Endothelial cell of umbilical vein (primary cell): ENCODE measurements around the gene GDI1. TPM values are rescaled to one million over a fixed set of nuclear protein-coding genes. Genes with fewer than 3 reads are reported as not detected.
A peak's percentile ranks its signal among the peaks of the same experiment; 100 is the strongest.

ENCODE experiments used
- BruUV-seq: library from RNA; stranded (reverse); fragments of 400-500 nt; replicated peaks from 2 replicates; lab custom pipeline; 2021; lab: Mats Ljungman, UMichigan
- CTCF ChIA-PET: fragments of 300-600, 350-600 bp; sonication (Branson Sonifier 250); formaldehyde crosslinking; loops from one replicate; lab custom pipeline; 2021; ENCODE audit warnings: antibody characterized with exemption, inconsistent platforms; lab: Charles Lee
- POLR2A ChIA-PET: fragments of 300-600, 350-600 bp; sonication (Branson Sonifier 250); formaldehyde crosslinking; loops from one replicate; lab custom pipeline; 2021; ENCODE audit warnings: antibody characterized with exemption, inconsistent platforms; lab: Charles Lee
- DNase-seq: peaks from one replicate; pipeline ENCODE4 v3.0.0-alpha.2; 2011; ENCODE audit warnings: low read depth, low spot score
- FAIRE-seq: peaks from 2 replicates; lab custom pipeline; 2011; peaks lifted over from hg19 to GRCh38; lab: Jason Lieb, UNC
- H2AFZ ChIP-seq: 2 replicates; pipeline ENCODE4 v1.6.0; 2012; ENCODE audit warnings: low read depth, low read length, control low read depth, inconsistent platforms
- H3K27ac ChIP-seq: 2 replicates; pipeline ENCODE4 v1.5.1; 2011; ENCODE audit warnings: low read depth, mild to moderate bottlenecking, control low read depth, low read length, moderate library complexity; ENCODE audit not compliant: insufficient read depth
- H3K27me3 ChIP-seq, 2 experiments: 2 replicates each; pipeline versions ENCODE4 v1.6.0 to v1.6.1; 2011; ENCODE audit warnings: low read length in 2 of 2, mixed read lengths in 1 of 2; ENCODE audit not compliant: control insufficient read depth in 2 of 2, insufficient read depth in 2 of 2
- H3K36me3 ChIP-seq, 2 experiments: 2 replicates in 1 of 2; 3 replicates in 1 of 2; pipeline ENCODE4 v1.5.1; 2011; ENCODE audit warnings: low read length in 2 of 2, mild to moderate bottlenecking in 1 of 2, moderate library complexity in 1 of 2; ENCODE audit not compliant: control insufficient read depth in 2 of 2, insufficient read depth in 2 of 2; ENCODE audit errors: extremely low read depth in 1 of 2
- H3K4me1 ChIP-seq: 3 replicates; pipeline ENCODE4 v1.5.1; 2011; ENCODE audit warnings: mild to moderate bottlenecking, low read length; ENCODE audit not compliant: control insufficient read depth, insufficient read depth; ENCODE audit errors: extremely low read depth
- H3K4me2 ChIP-seq: 2 replicates; pipeline ENCODE4 v1.6.1; 2011; ENCODE audit warnings: low read length, control low read depth, mixed read lengths; ENCODE audit not compliant: insufficient read depth
- H3K4me3 ChIP-seq, 3 experiments: fragments of 200-600 bp in 1 of 3; sonication (generic), shearing (Covaris generic) in 1 of 3; replicated peaks in 1 of 3; 2 replicates each; pipeline ENCODE4 v1.5.1; 2011 to 2016; ENCODE audit warnings: control low read depth in 3 of 3, low read length in 3 of 3, mild to moderate bottlenecking in 2 of 3, inconsistent platforms in 1 of 3, low read depth in 1 of 3, moderate library complexity in 1 of 3; ENCODE audit not compliant: insufficient read depth in 1 of 3
- H3K79me2 ChIP-seq: 2 replicates; pipeline ENCODE4 v1.6.0; 2012; ENCODE audit warnings: low read length, inconsistent platforms; ENCODE audit not compliant: control insufficient read depth, insufficient read depth
- H3K9ac ChIP-seq: replicated peaks from 2 replicates; pipeline ENCODE3; 2011; ENCODE audit warnings: low read length, control low read depth; ENCODE audit not compliant: insufficient read depth; ENCODE audit errors: extremely low read depth
- H3K9me1 ChIP-seq: replicated peaks from 3 replicates; pipeline ENCODE4 v1.6.0; 2011; ENCODE audit warnings: mild to moderate bottlenecking, low read length; ENCODE audit not compliant: control insufficient read depth, insufficient read depth; ENCODE audit errors: extremely low read depth
- H3K9me3 ChIP-seq: replicated peaks from 2 replicates; pipeline ENCODE4 v1.5.1; 2012; ENCODE audit warnings: low read length, inconsistent platforms; ENCODE audit not compliant: control insufficient read depth, insufficient read depth
- H4K20me1 ChIP-seq: replicated peaks from 2 replicates; pipeline ENCODE3; 2011; ENCODE audit warnings: mild to moderate bottlenecking, low read length; ENCODE audit not compliant: control insufficient read depth, insufficient read depth; ENCODE audit errors: extremely low read depth
- CTCF ChIP-seq, 2 donors: IDR thresholded peaks; 1 replicate in 1 of 2; 2 replicates in 1 of 2; pipeline ENCODE4 v1.5.1; 2011; ENCODE audit warnings: low read length in 2 of 2, mild to moderate bottlenecking in 2 of 2, moderate library complexity in 2 of 2, control low read depth in 1 of 2, inconsistent platforms in 1 of 2, low read depth in 1 of 2; ENCODE audit not compliant: insufficient read depth in 1 of 2; ENCODE audit errors: extremely low read depth in 1 of 2
- EZH2 ChIP-seq: IDR thresholded peaks from 2 replicates; pipeline ENCODE4 v1.6.1; 2012; ENCODE audit warnings: borderline replicate concordance, low read depth, mild to moderate bottlenecking, moderate library complexity, low read length, inconsistent platforms; ENCODE audit not compliant: severe bottlenecking
- FOS ChIP-seq: IDR thresholded peaks from 2 replicates; pipeline ENCODE4 v1.6.1; 2011; ENCODE audit warnings: mild to moderate bottlenecking, low read length, moderate library complexity, borderline replicate concordance; ENCODE audit not compliant: insufficient read depth
- GATA2 ChIP-seq: IDR thresholded peaks from 2 replicates; pipeline ENCODE4 v1.7.0; 2011; ENCODE audit warnings: low read depth, mild to moderate bottlenecking, moderate library complexity, mixed read lengths, low read length; ENCODE audit not compliant: insufficient read length, insufficient read depth
- JUN ChIP-seq: IDR thresholded peaks from 2 replicates; pipeline ENCODE4 v1.6.1; 2011; ENCODE audit warnings: borderline replicate concordance, low read depth; ENCODE audit not compliant: insufficient read length, insufficient read depth
- MAX ChIP-seq: IDR thresholded peaks from 2 replicates; pipeline ENCODE4 v1.6.1; 2011; ENCODE audit not compliant: insufficient read depth, insufficient read length
- MYC ChIP-seq: IDR thresholded peaks from one replicate; pipeline ENCODE4 v1.6.1; 2011; ENCODE audit warnings: mild to moderate bottlenecking, low read depth, low read length
- POLR2A ChIP-seq: IDR thresholded peaks from 2 replicates; pipeline ENCODE4 v1.6.1; 2012; ENCODE audit warnings: low read depth, mild to moderate bottlenecking, control low read depth, low read length
- POLR2AphosphoS5 ChIP-seq: IDR thresholded peaks from 2 replicates; pipeline ENCODE4 v1.6.1; 2012; ENCODE audit warnings: low read depth, mild to moderate bottlenecking, control low read depth, low read length, moderate library complexity; ENCODE audit not compliant: insufficient read depth
- dilution Hi-C: fragments of 300-500 bp; cut with MboI; formaldehyde crosslinking; loops from one replicate; pipeline ENCODE4 v1.15.0; 2019; ENCODE audit warnings: low sequenced_read_pairs; ENCODE audit not compliant: extremely low pct_ligation_motif_present
- intact Hi-C: fragments of 100-400 bp; cut with micrococcal nuclease; formaldehyde crosslinking; loops from one replicate; pipeline ENCODE4 v1.10.0; 2022
- polyA plus RNA-seq, 4 experiments: library from polyadenylated mRNA; depleted of rRNA in 3 of 4; stranded (reverse) in 3 of 4; unstranded in 1 of 4; fragments of >200 nt; gene quantifications; 2 replicates each; pipeline versions ENCODE4 v1.2.1 to v1.2.3, GENCODE V29; 2011 to 2012; ENCODE audit warnings: missing spikeins in 1 of 4
- total RNA-seq: library from RNA; stranded (reverse); gene quantifications from 2 replicates; pipeline ENCODE4 v1.2.3, GENCODE V29; 2021

The GDI1 gene
- total and polyA plus RNA-seq, 2 donors (not counting 3 experiments of a cell fraction or from before 2014, with no cell fraction given): 128 to 247 TPM

DNA sequence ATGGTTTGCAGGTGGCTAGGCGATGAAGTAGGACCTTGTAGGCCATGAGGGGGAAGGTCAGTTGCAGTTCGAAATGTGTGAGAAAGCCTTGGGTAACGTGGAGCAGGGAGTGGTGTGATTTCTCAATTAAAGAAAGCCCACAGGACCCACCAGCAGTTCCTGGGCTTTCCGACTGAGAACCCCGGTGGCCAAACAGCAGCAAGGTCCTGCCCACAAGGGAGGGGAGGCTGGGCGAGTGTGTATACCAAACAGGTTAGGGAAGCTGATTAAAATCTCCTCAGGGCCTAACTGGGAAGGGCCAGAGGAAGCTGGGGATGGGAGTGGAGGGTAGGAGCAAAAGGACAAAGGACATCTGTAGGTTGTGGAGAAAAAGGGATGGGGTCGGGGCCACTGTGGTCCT lies 6.0 kb upstream of the GDI1 start:
- H3K9me3 ChIP-seq: no peaks in the 10 kb centered on the region

DNA sequence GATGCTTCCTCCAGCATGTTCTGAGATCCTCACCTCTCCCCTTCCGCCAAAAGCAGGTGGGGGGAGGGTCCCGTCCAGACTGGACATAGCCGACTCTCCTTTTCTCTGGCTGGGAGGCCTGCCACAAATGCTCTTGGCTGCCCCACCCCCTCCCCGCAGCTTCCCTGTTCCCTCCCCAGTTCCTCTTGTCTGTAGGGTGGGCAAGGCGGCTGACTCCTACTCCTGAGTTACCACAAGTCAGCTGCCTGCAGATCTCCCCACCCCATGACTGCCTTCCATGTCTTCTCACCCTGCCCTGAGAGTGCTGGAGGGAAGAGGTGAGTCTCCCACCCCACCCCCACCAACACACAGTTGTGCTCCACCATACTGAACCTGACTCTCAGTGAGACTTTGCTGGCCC lies 5.6 kb upstream of the GDI1 start:
- Histone ChIP-seq H3K9me3 (no peaks in the 10 kb centered on the region), H3K4me1 (peaks cover 28% of the 10 kb centered on the region), H3K27ac (peak overlapping the region; percentile 8), H3K4me2 (no peak overlapping the region), H3K9me1 (no peaks in the 10 kb centered on the region), H3K79me2 (peaks cover 23% of the 10 kb centered on the region), H3K27me3 (no peaks in the 10 kb centered on the region), H4K20me1 (no peaks in the 10 kb centered on the region), H3K4me3 (no peak overlapping the region), H3K36me3 (peaks cover 2 to 26% of the 10 kb centered on the region in 2 experiments), H2AFZ (no peak overlapping the region), H3K9ac (no peak overlapping the region)
- BruUV-seq: no TSS peak
- ChIA-PET POLR2A (no interaction called here), CTCF (interaction anchor here (1.2 kb wide), 1 partner anchor 58 kb away, joined by 3 read pairs; no protein-coding TSS in a partner anchor)
- no peak for TF ChIP-seq JUN
- no peak for TF ChIP-seq POLR2A
- TF ChIP-seq CTCF (IDR thresholded peaks at IDR 0.05; ENCODE audit: extremely low read depth in 1 of 2, insufficient read depth in 1 of 2, low read depth in 1 of 2, low read length in 2 of 2): no peak
- TF ChIP-seq EZH2: no peak
- no peak for TF ChIP-seq FOS
- no peak for TF ChIP-seq POLR2AphosphoS5
- TF ChIP-seq MYC: no peak
- TF ChIP-seq GATA2: no peak
- no peak for TF ChIP-seq MAX
- dilution Hi-C loops: no loop called here
- DNase-seq (no peak), FAIRE-seq (no peak)
- intact Hi-C loops: no loop called here

More for the DNA sequence above, 6.0 kb upstream of the GDI1 start:
- Histone ChIP-seq H3K4me3 (no peak overlapping the region), H3K4me1 (peaks cover 28% of the 10 kb centered on the region), H3K79me2 (peaks cover 23% of the 10 kb centered on the region), H3K27ac (peak overlapping the region; percentile 8), H3K36me3 (peaks cover 2 to 26% of the 10 kb centered on the region in 2 experiments), H3K27me3 (no peaks in the 10 kb centered on the region), H3K9ac (no peak overlapping the region), H4K20me1 (no peaks in the 10 kb centered on the region), H3K9me1 (no peaks in the 10 kb centered on the region), H2AFZ (no peak overlapping the region), H3K4me2 (no peak overlapping the region)
- FAIRE-seq (peak; percentile 80), DNase-seq (no peak)
- POLR2A ChIA-PET: no interaction called here
- intact Hi-C loops: no loop called here
- CTCF ChIA-PET: interaction anchor here (1.2 kb wide), 1 partner anchor 58 kb away, joined by 3 read pairs; no protein-coding TSS in a partner anchor
- BruUV-seq: no TSS peak
- dilution Hi-C loops: no loop called here
- no peak for TF ChIP-seq FOS
- no peak for TF ChIP-seq POLR2A
- no peak for TF ChIP-seq JUN
